RPMI7951 (cell line): ENCODE results near the gene CD302. TPM values are rescaled to one million over a fixed set of nuclear protein-coding genes. Genes with fewer than 3 reads are reported as not detected.
"Not testable (repeated sequence)": the region's sequence is repeated elsewhere in the genome, so short reads cannot be mapped to it uniquely, and the experiment has no call there.

Source experiments
- DNase-seq: peaks from one replicate; pipeline ENCODE4 v3.0.0-alpha.2; 2012; ENCODE audit warnings: low read depth
- total RNA-seq: library from RNA; depleted of rRNA; stranded (reverse); fragments of >200 nt; shearing (Covaris generic); gene quantifications from 2 replicates; pipeline ENCODE4 v1.2.3, GENCODE V29; 2014; rRNA removed

The CD302 gene
- total RNA-seq: 16.6 and 22.5 TPM in 2 replicates

- peak; percentile 59 for DNase-seq
Observed at GRCh38 chr2:159797543-159798375, at the start of gene CD302. Gene CD302 (minus strand): TSS chr2:159798208. CDS start chr2:159798198, 10 bp downstream.

GRCh38 chr2:159846564-159846963 is 48.6 kb upstream of the CD302 start:
- no peak for DNase-seq

GRCh38 chr2:159840616-159841015 is 42.6 kb upstream of the CD302 start:
- no peak for DNase-seq

GRCh38 chr2:159832858-159833257 is 34.9 kb upstream of the CD302 start:
- no peak for DNase-seq

- DNase-seq: no peak
Observed at GRCh38 chr2:159832026-159832425, 34.0 kb upstream of the CD302 start.

- DNase-seq: no peak
Observed at GRCh38 chr2:159829376-159829775, 31.4 kb upstream of the CD302 start.

GRCh38 chr2:159828738-159829137 is 30.7 kb upstream of the CD302 start:
- DNase-seq: no peak

GRCh38 chr2:159822478-159822833 is 24.4 kb upstream of the CD302 start:
- not testable (repeated sequence) for DNase-seq

- not testable (repeated sequence) for DNase-seq
Observed at GRCh38 chr2:159821775-159822477, 23.9 kb upstream of the CD302 start.

GRCh38 chr2:159818940-159819339 is 20.9 kb upstream of the CD302 start:
- DNase-seq: no peak

- no peak for DNase-seq
Observed at GRCh38 chr2:159817283-159817682, 19.3 kb upstream of the CD302 start.

GRCh38 chr2:159811232-159811631 is 13.2 kb upstream of the CD302 start:
- DNase-seq: no peak

GRCh38 chr2:159808032-159808425 is 10.0 kb upstream of the CD302 start:
- DNase-seq: no peak

- peak; percentile 59 for DNase-seq
Observed at GRCh38 chr2:159807183-159808031, 9.4 kb upstream of the CD302 start.

GRCh38 chr2:159804941-159805340 is 6.9 kb upstream of the CD302 start:
- DNase-seq: no peak

GRCh38 chr2:159803235-159803962 is 5.4 kb upstream of the CD302 start:
- no peak for DNase-seq

- DNase-seq: no peak
Observed at GRCh38 chr2:159802673-159803072, 4.7 kb upstream of the CD302 start.

- no peak for DNase-seq
Observed at GRCh38 chr2:159799833-159800232, 1.8 kb upstream of the CD302 start.

GRCh38 chr2:159798376-159798725 is 343 bp upstream of the CD302 start:
- no peak for DNase-seq

GRCh38 chr2:159797225-159797542 is 824 bp downstream of the CD302 start:
- no peak for DNase-seq

- no peak for DNase-seq
Observed at GRCh38 chr2:159795841-159796690, 1.9 kb downstream of the CD302 start.
